Activated T-helper 17 cell treated with anti-CD3 and anti-CD28 coated beads, Interleukin-2, amount 50 U/mL, for 72 hours (primary cell): ENCODE measurements around the gene L3MBTL4. TPM values are rescaled to one million over a fixed set of nuclear protein-coding genes. Genes with fewer than 3 reads are reported as not detected.
"Not testable (repeated sequence)": the region's sequence is repeated elsewhere in the genome, so short reads cannot be mapped to it uniquely, and the experiment has no call there.

ENCODE experiments used
- ATAC-seq: fragments of 150-1000 bp; cut with Tn5 transposase; replicated peaks from 2 replicates; pipeline ENCODE4 v1.10.0; 2021; ENCODE audit warnings: mild to moderate bottlenecking, moderate library complexity
- H3K27ac Mint-ChIP-seq: one replicate; pipeline ENCODE4 v1.8.0; 2022; ENCODE audit warnings: mixed read lengths
- H3K27me3 Mint-ChIP-seq: one replicate; pipeline ENCODE4 v1.8.0; 2022; ENCODE audit warnings: mixed read lengths
- H3K36me3 Mint-ChIP-seq: one replicate; pipeline ENCODE4 v1.8.0; 2022; ENCODE audit warnings: low read depth, mild to moderate bottlenecking, mixed read lengths
- H3K4me1 Mint-ChIP-seq: one replicate; pipeline ENCODE4 v1.8.0; 2022; ENCODE audit warnings: mixed read lengths
- H3K4me3 Mint-ChIP-seq: one replicate; pipeline ENCODE4 v1.8.0; 2022; ENCODE audit warnings: mild to moderate bottlenecking, mixed read lengths
- H3K9me3 Mint-ChIP-seq: one replicate; pipeline ENCODE4 v1.8.0; 2022; ENCODE audit warnings: mixed read lengths
- total RNA-seq, 2 donors: library from RNA; stranded (reverse); gene quantifications; one replicate each; pipeline ENCODE4 v1.2.3, GENCODE V29; 2022

L3MBTL4 gene
- total RNA-seq, 2 donors from 2014 or later: 0.19 TPM; not detected in 1

- H3K27me3 Mint-ChIP-seq: no peaks in the 10 kb centered on the region
- H3K4me3 Mint-ChIP-seq: no peak overlapping the region
- peaks cover 10% of the 10 kb centered on the region for H3K9me3 Mint-ChIP-seq
- H3K4me1 Mint-ChIP-seq: no peaks in the 10 kb centered on the region
- no peaks in the 10 kb centered on the region for H3K36me3 Mint-ChIP-seq
- no peak for ATAC-seq
- H3K27ac Mint-ChIP-seq: no peak overlapping the region
Observed at GRCh38 chr18:6156446-6156845, 258.3 kb downstream of the L3MBTL4 start.

DNA sequence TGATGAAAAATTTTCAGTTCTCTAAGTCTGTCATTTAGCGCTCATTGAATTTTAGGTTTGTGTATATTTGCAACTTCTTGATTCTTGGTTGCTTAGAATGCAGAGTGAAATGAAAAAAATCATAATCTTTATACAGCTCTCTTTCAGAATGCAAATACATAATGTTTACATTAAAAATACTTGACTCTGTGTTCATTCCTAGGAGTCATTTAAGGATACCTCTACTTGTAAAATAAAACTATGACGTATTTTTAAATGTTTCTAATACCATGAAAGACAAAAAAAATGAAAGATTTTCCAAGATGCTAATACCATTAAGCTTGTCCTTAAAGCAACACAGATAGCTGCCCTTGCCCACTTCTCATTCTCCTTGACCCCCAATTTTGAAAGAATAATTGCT is 259.0 kb downstream of the L3MBTL4 start:
- Mint-ChIP-seq H3K9me3 (peaks cover 10% of the 10 kb centered on the region), H3K27ac (no peak overlapping the region), H3K4me3 (no peak overlapping the region), H3K36me3 (no peaks in the 10 kb centered on the region), H3K27me3 (no peaks in the 10 kb centered on the region), H3K4me1 (no peaks in the 10 kb centered on the region)
- ATAC-seq: no peak

DNA sequence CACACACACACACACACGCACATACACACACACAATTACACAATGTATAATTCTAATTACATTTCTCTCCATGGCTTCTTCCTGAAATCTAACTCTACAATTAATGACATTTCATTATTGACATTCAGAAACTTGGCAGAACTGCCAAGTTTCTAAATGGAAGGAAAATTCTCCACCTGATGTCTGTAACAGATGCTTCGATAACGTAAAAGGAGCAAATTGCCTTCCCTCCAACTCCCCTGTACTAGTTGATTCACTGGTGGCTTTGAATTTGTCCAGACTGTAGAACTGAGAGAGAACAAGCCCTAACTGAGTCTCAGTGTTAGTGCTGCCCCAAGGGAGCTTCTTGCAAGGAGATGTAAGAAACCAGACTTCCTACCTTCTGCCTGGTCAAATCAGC is 264.3 kb downstream of the L3MBTL4 start:
- Mint-ChIP-seq H3K9me3 (peaks cover 8% of the 10 kb centered on the region), H3K4me3 (no peak overlapping the region), H3K36me3 (no peaks in the 10 kb centered on the region), H3K4me1 (no peaks in the 10 kb centered on the region), H3K27ac (no peak overlapping the region), H3K27me3 (no peaks in the 10 kb centered on the region)
- no peak for ATAC-seq

DNA sequence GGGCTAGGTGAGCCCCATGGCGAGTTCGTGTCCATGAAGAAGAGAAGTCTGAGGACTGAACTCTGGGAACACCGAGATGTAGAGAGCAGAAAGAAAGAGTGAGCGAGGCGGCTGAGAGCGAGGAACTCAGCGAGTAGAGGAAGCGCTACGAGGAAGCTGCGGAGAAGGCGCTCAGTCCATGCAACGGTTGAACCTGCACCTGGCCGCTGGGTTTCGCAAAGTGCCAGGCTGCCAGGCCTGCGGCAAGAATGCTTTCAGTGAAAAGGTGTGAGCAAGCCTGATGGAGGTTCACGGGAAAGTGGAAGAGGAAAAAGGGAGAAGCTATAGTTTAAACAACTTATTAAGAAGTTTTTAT is 268.4 kb downstream of the L3MBTL4 start:
- Mint-ChIP-seq H3K4me1 (no peaks in the 10 kb centered on the region), H3K27me3 (no peaks in the 10 kb centered on the region), H3K4me3 (no peak overlapping the region), H3K27ac (no peak overlapping the region), H3K36me3 (no peaks in the 10 kb centered on the region), H3K9me3 (peaks cover 4% of the 10 kb centered on the region)
- no peak for ATAC-seq

- no peaks in the 10 kb centered on the region for H3K27me3 Mint-ChIP-seq
- H3K36me3 Mint-ChIP-seq: no peaks in the 10 kb centered on the region
- H3K4me3 Mint-ChIP-seq: no peak overlapping the region
- peaks cover 4% of the 10 kb centered on the region for H3K9me3 Mint-ChIP-seq
- ATAC-seq: no peak
- H3K4me1 Mint-ChIP-seq: no peaks in the 10 kb centered on the region
- no peak overlapping the region for H3K27ac Mint-ChIP-seq
Observed at GRCh38 chr18:6145645-6146306, 268.9 kb downstream of the L3MBTL4 start.

- Mint-ChIP-seq H3K27me3 (no peaks in the 10 kb centered on the region), H3K4me1 (no peaks in the 10 kb centered on the region)
- no peak for ATAC-seq
Observed at GRCh38 chr18:6139007-6139406, 275.7 kb downstream of the L3MBTL4 start.

GRCh38 chr18:6135901-6136300 is 278.8 kb downstream of the L3MBTL4 start:
- not testable (repeated sequence) for H3K4me1 Mint-ChIP-seq, H3K27me3 Mint-ChIP-seq, H3K4me3 Mint-ChIP-seq, ATAC-seq, H3K27ac Mint-ChIP-seq, H3K36me3 Mint-ChIP-seq, H3K9me3 Mint-ChIP-seq

More at GRCh38 chr18:6139007-6139406, 275.7 kb downstream of the L3MBTL4 start:
- H3K36me3 Mint-ChIP-seq: no peaks in the 10 kb centered on the region
- no peak overlapping the region for H3K27ac Mint-ChIP-seq
- peaks cover 4% of the 10 kb centered on the region for H3K9me3 Mint-ChIP-seq
- H3K4me3 Mint-ChIP-seq: no peak overlapping the region

- not testable (repeated sequence) for ATAC-seq, H3K36me3 Mint-ChIP-seq, H3K27ac Mint-ChIP-seq, H3K27me3 Mint-ChIP-seq, H3K4me1 Mint-ChIP-seq, H3K4me3 Mint-ChIP-seq, H3K9me3 Mint-ChIP-seq
Observed at GRCh38 chr18:6135029-6135428, 279.7 kb downstream of the L3MBTL4 start.

GRCh38 chr18:6132751-6133368 is 281.9 kb downstream of the L3MBTL4 start:
- H3K4me1 Mint-ChIP-seq: no peaks in the 10 kb centered on the region
- H3K9me3 Mint-ChIP-seq: peaks cover 8% of the 10 kb centered on the region
- H3K36me3 Mint-ChIP-seq: no peaks in the 10 kb centered on the region
- ATAC-seq: no peak
- no peak overlapping the region for H3K4me3 Mint-ChIP-seq
- no peak overlapping the region for H3K27ac Mint-ChIP-seq
- no peaks in the 10 kb centered on the region for H3K27me3 Mint-ChIP-seq

GRCh38 chr18:6120820-6121279 is 293.9 kb downstream of the L3MBTL4 start:
- no peak for ATAC-seq
- Mint-ChIP-seq H3K36me3 (no peaks in the 10 kb centered on the region), H3K27ac (no peak overlapping the region), H3K27me3 (no peaks in the 10 kb centered on the region), H3K9me3 (peaks cover 3% of the 10 kb centered on the region), H3K4me1 (no peaks in the 10 kb centered on the region), H3K4me3 (no peak overlapping the region)

GRCh38 chr18:6119761-6120160 is 294.9 kb downstream of the L3MBTL4 start:
- ATAC-seq: no peak
- no peaks in the 10 kb centered on the region for H3K36me3 Mint-ChIP-seq
- peaks cover 8% of the 10 kb centered on the region for H3K9me3 Mint-ChIP-seq
- H3K27me3 Mint-ChIP-seq: no peaks in the 10 kb centered on the region
- H3K27ac Mint-ChIP-seq: no peak overlapping the region
- H3K4me3 Mint-ChIP-seq: no peak overlapping the region
- H3K4me1 Mint-ChIP-seq: no peaks in the 10 kb centered on the region

- no peaks in the 10 kb centered on the region for H3K4me1 Mint-ChIP-seq
- peaks cover 8% of the 10 kb centered on the region for H3K9me3 Mint-ChIP-seq
- ATAC-seq: no peak
- H3K27me3 Mint-ChIP-seq: no peaks in the 10 kb centered on the region
- no peak overlapping the region for H3K27ac Mint-ChIP-seq
- no peaks in the 10 kb centered on the region for H3K36me3 Mint-ChIP-seq
- no peak overlapping the region for H3K4me3 Mint-ChIP-seq
Observed at GRCh38 chr18:6118080-6118479, 296.6 kb downstream of the L3MBTL4 start.

- ATAC-seq: no peak
- Mint-ChIP-seq H3K27me3 (no peaks in the 10 kb centered on the region), H3K27ac (no peak overlapping the region), H3K36me3 (no peaks in the 10 kb centered on the region), H3K9me3 (peaks cover 8% of the 10 kb centered on the region), H3K4me3 (no peak overlapping the region), H3K4me1 (no peaks in the 10 kb centered on the region)
Observed at GRCh38 chr18:6115710-6116109, 299.0 kb downstream of the L3MBTL4 start.

- Mint-ChIP-seq H3K27ac (no peak overlapping the region), H3K27me3 (no peaks in the 10 kb centered on the region), H3K36me3 (no peaks in the 10 kb centered on the region), H3K4me1 (no peaks in the 10 kb centered on the region), H3K4me3 (no peak overlapping the region), H3K9me3 (peaks cover 8% of the 10 kb centered on the region)
- no peak for ATAC-seq
Observed at GRCh38 chr18:6113650-6114049, 301.1 kb downstream of the L3MBTL4 start.

GRCh38 chr18:6111726-6112125 is 303.0 kb downstream of the L3MBTL4 start:
- no peaks in the 10 kb centered on the region for H3K27me3 Mint-ChIP-seq
- H3K36me3 Mint-ChIP-seq: no peaks in the 10 kb centered on the region
- no peak overlapping the region for H3K4me3 Mint-ChIP-seq
- H3K9me3 Mint-ChIP-seq: peaks cover 8% of the 10 kb centered on the region
- no peak for ATAC-seq
- no peak overlapping the region for H3K27ac Mint-ChIP-seq
- no peaks in the 10 kb centered on the region for H3K4me1 Mint-ChIP-seq
